Ovary (tissue), 9 donors: Measurements from ENCODE around the gene RPL12. TPM values are rescaled to one million over a fixed set of nuclear protein-coding genes. Genes with fewer than 3 reads are reported as not detected.

ENCODE experiments used
- DNase-seq, 5 donors: peaks; one replicate each; pipeline ENCODE4 v3.0.0-alpha.2; 2019 to 2020
- H3K27ac ChIP-seq, 2 donors: fragments of 200-600 bp; one replicate each; pipeline versions ENCODE4 v1.5.1 to v1.8.0; 2019 to 2022
- H3K27me3 ChIP-seq: fragments of 200-600 bp; one replicate; pipeline ENCODE4 v1.8.0; 2022
- H3K36me3 ChIP-seq: fragments of 200-600 bp; sonication (generic); one replicate; pipeline ENCODE4 v1.5.1; 2019
- H3K4me1 ChIP-seq: one replicate; pipeline ENCODE4 v1.8.1; 2013; ENCODE audit warnings: mild to moderate bottlenecking, moderate library complexity; ENCODE audit not compliant: insufficient read depth
- H3K4me3 ChIP-seq: fragments of 200-600 bp; sonication (generic); one replicate; pipeline ENCODE4 v1.5.1; 2017
- H3K9me3 ChIP-seq, 2 donors: fragments of 200-600 bp in 1 of 2; sonication (generic) in 1 of 2; one replicate each; pipeline versions ENCODE4 v1.5.1 to v1.8.1; 2013 to 2019; ENCODE audit warnings: mild to moderate bottlenecking in 1 of 2, moderate library complexity in 1 of 2
- EP300 ChIP-seq: sonication (generic); formaldehyde crosslinking; IDR thresholded peaks from one replicate; pipeline ENCODE4 v1.6.1; 2017; ENCODE audit warnings: antibody characterized with exemption
- POLR2A ChIP-seq: fragments of 450-650 bp; IDR thresholded peaks from one replicate; pipeline ENCODE4 v1.6.1; 2017; ENCODE audit warnings: antibody characterized with exemption, mild to moderate bottlenecking, moderate library complexity
- WGBS, 3 donors: extraction: QIAGEN DNeasy Blood & Tissue Kit in 1 of 3; methylation state at CpG; one replicate each; pipeline versions ENCODE4 v1.1.5 to v1.1.7; 2013 to 2017; 5-methylcytosine and 5-hydroxymethylcytosine counted together
- intact Hi-C, 4 donors: fragments of 100-400 bp; cut with DNase I; formaldehyde crosslinking; loops; one replicate each; pipeline versions ENCODE4 v1.11.0 to v1.15.1; 2022 to 2023
- polyA plus RNA-seq, 2 donors: library from polyadenylated mRNA; stranded (reverse); fragments of 200-250 nt in 1 of 2; fragments of 350-450 nt in 1 of 2; fragmentation: Illumina TruSeq in 1 of 2; extraction: RNeasy Lipid Tissue Mini Kit (QIAGEN cat#74804) in 1 of 2; gene quantifications; one replicate each; pipeline ENCODE4 v1.2.3, GENCODE V29; 2013 to 2014
- total RNA-seq, 7 donors: library from RNA; depleted of rRNA in 2 of 7; stranded (reverse); fragments of >200 nt in 2 of 7; fragmentation: NEBNext Ultra II Directional in 3 of 7; extraction: Animal tissue kit (Norgen Biotek cat#: 25700) in 3 of 7; gene quantifications; one replicate each; pipeline versions ENCODE4 v1.1.0 to v1.2.4, GENCODE V29; 2016 to 2023
- TF ChIP-seq, protein P1 (sequence below), 3 donors: fragments of 450-650 bp in 2 of 3; fragments of 200-600 bp in 1 of 3; IDR thresholded peaks; one replicate each; pipeline versions ENCODE4 v1.5.1 to v1.8.0; 2016 to 2022; ENCODE audit warnings: antibody characterized with exemption in 3 of 3, mild to moderate bottlenecking in 1 of 3
- donor health status: DM: no; HTN: no; CAD: no; lungs with moderate emphysema.
- donor health status: DM: no; HTN: no; CAD: no.
- donor health status: Bipolar disorder and iron deficiency.
- donor health status: DM: yes; HTN: yes; CAD: no.
- donor health status: DM: no; HTN: no; CAD: no.
- donor health status: DM: yes; HTN: yes; CAD: no.

Gene RPL12
- total and polyA plus RNA-seq, 9 donors, result 1,883 to 5,812 (median 2,353) TPM

DNA sequence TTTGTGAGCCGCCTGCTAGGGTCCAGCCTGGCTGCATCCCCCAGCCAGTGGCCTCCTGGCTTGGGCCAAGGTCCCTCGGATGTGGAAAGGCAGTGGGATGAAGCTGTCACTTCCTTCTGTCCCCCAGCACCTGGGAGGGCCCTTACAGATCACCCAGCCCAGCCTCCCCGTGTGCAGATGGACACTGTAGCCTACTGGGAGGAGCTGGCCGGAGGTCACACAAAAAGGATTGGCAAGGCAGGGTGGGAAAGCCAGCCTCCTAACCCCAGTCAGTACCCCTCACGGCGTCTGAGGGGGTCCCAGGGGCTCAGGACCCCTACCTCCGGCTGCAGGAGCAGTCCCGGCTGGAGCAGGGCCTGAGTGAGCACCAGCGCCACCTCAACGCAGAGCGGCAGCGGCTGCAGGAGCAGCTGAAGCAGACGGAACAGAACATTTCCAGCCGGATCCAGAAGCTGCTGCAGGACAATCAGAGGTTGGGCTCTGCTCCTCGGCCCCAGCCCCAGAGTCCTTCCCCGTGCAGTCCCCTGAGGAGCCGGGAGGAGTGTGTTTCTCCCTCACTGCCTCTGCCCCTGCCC is 28.4 kb upstream of the RPL12 start:
- 83 to 87% (median 87%) methylated on average over 16 to 17 of the region's 17 CpGs for WGBS, 3 donors
- Histone ChIP-seq H3K9me3 (no peaks in the 10 kb centered on the region), H3K27me3 (no peaks in the 10 kb centered on the region), H3K36me3 (no peaks in the 10 kb centered on the region), H3K4me3 (no peak overlapping the region), H3K27ac (no peak overlapping the region), H3K4me1 (no peaks in the 10 kb centered on the region)
- no peak for DNase-seq
- intact Hi-C loops, result no loop called here
- no peak for TF ChIP-seq POLR2A
- TF ChIP-seq EP300, result no peak
- TF ChIP-seq, protein P1, sequence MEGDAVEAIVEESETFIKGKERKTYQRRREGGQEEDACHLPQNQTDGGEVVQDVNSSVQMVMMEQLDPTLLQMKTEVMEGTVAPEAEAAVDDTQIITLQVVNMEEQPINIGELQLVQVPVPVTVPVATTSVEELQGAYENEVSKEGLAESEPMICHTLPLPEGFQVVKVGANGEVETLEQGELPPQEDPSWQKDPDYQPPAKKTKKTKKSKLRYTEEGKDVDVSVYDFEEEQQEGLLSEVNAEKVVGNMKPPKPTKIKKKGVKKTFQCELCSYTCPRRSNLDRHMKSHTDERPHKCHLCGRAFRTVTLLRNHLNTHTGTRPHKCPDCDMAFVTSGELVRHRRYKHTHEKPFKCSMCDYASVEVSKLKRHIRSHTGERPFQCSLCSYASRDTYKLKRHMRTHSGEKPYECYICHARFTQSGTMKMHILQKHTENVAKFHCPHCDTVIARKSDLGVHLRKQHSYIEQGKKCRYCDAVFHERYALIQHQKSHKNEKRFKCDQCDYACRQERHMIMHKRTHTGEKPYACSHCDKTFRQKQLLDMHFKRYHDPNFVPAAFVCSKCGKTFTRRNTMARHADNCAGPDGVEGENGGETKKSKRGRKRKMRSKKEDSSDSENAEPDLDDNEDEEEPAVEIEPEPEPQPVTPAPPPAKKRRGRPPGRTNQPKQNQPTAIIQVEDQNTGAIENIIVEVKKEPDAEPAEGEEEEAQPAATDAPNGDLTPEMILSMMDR (IDR thresholded peaks at IDR 0.05), result no peak

GRCh38 chr9:127474592-127474991 is 23.4 kb upstream of the RPL12 start:
- TF ChIP-seq EP300, result no peak
- TF ChIP-seq POLR2A, result no peak
- TF ChIP-seq, protein P1 (IDR thresholded peaks at IDR 0.05), result no peak
- Histone ChIP-seq H3K4me1 (no peaks in the 10 kb centered on the region), H3K9me3 (no peaks in the 10 kb centered on the region), H3K27ac (no peak overlapping the region), H3K36me3 (no peaks in the 10 kb centered on the region), H3K4me3 (no peak overlapping the region), H3K27me3 (no peaks in the 10 kb centered on the region)
- DNase-seq, result no peak
- WGBS, 3 donors, result 92 to 98% (median 95%) methylated on average over 5 of the region's 5 CpGs
- intact Hi-C loops, result no loop called here

DNA sequence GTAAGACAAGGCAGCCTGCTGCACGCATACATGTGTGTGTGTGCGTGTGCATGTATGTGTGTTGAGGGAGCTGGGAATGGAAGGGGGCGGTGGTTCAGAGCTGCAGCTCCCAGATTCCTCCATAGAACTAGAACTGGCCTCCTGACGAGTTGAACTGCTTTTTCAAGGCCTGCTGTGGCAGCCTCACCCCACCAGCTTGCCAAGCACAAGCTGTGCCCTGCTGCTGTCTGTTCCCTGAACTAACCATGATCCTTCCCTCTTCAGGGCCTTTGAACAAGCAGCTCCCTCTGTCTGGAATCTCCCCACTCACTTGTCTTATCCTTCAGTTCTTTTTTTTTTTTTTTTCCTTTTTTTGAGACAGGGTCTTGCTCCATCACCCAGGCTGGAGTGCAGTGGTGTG is 22.7 kb upstream of the RPL12 start:
- intact Hi-C loops, result no loop called here
- 76 to 86% (median 78%) methylated on average over 4 of the region's 4 CpGs for WGBS, 3 donors
- no peak overlapping the region for H3K4me3 ChIP-seq
- H3K27me3 ChIP-seq, result no peaks in the 10 kb centered on the region
- no peak for DNase-seq
- no peak for TF ChIP-seq EP300
- TF ChIP-seq, protein P1 (IDR thresholded peaks at IDR 0.05), result no peak
- no peak overlapping the region for H3K27ac ChIP-seq
- no peaks in the 10 kb centered on the region for H3K9me3 ChIP-seq
- no peaks in the 10 kb centered on the region for H3K36me3 ChIP-seq
- no peaks in the 10 kb centered on the region for H3K4me1 ChIP-seq

GRCh38 chr9:127473501-127473900 is 22.3 kb upstream of the RPL12 start:
- TF ChIP-seq, protein P1 (IDR thresholded peaks at IDR 0.05), result no peak
- TF ChIP-seq POLR2A, result no peak
- no peak for TF ChIP-seq EP300
- 88 to 91% (median 88%) methylated on average over 10 of the region's 10 CpGs for WGBS, 3 donors
- no peaks in the 10 kb centered on the region for H3K36me3 ChIP-seq

More at GRCh38 chr9:127473501-127473900, 22.3 kb upstream of the RPL12 start:
- intact Hi-C loops, result no loop called here
- no peaks in the 10 kb centered on the region for H3K9me3 ChIP-seq
- no peak overlapping the region for H3K27ac ChIP-seq
- H3K4me1 ChIP-seq, result no peaks in the 10 kb centered on the region
- H3K4me3 ChIP-seq, result no peak overlapping the region
- no peak for DNase-seq
- H3K27me3 ChIP-seq, result no peaks in the 10 kb centered on the region
